KOPT-K1 (cell line): ENCODE results near the gene CASP8.

Source experiments
- H3K27ac ChIP-seq: fragments of 200-600 bp; sonication (generic); 2 replicates; pipeline ENCODE4 v1.5.1; 2016; ENCODE audit warnings: antibody characterized with exemption, mild to moderate bottlenecking, low read depth, low read length; ENCODE audit not compliant: poor library complexity, severe bottlenecking
- H3K36me3 ChIP-seq: fragments of 200-600 bp; sonication (generic); 2 replicates; pipeline ENCODE4 v1.5.1; 2017; ENCODE audit warnings: antibody characterized with exemption, mild to moderate bottlenecking, low read length, moderate library complexity; ENCODE audit not compliant: insufficient read depth
- H3K9me3 ChIP-seq: fragments of 200-600 bp; sonication (generic); 2 replicates; pipeline ENCODE4 v1.5.1; 2017; ENCODE audit warnings: antibody characterized with exemption, low read length, mild to moderate bottlenecking; ENCODE audit not compliant: insufficient read depth, poor library complexity, severe bottlenecking

The CASP8 gene

DNA sequence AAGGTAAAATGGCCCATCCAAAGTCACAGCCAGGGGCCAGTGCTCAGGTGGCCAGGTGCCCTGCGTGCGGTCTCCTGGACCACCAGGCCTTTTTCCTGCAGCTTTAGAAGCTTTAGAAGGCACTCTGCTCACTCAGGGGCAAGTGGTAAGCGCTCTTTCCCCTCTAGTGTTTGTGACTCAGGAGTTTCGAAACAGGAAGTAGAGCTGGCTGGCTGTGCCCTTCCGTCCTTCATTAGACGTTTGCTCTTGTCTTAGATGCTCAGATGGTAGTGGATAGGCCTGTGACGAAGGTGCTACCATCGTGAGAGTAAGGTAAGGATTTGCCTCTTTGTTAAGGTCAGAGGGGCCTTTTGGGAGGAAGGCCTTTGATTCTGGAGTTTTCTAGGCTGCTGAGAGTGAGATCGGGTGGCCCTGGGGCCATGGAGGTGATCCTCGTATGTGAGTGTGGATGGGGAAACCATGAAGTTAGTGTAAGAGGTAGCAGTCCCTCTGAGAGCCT is at the start of gene CASP8:
CASP8 (plus strand) TSS at position 235 of the 499 bp plus-strand sequence. CDS start 5,951 bp downstream, outside the sequence.
- Histone ChIP-seq H3K27ac (peak within 1 kb of the TSS; percentile 99), H3K36me3 (0 out of 2 replicates have a peak, but pooled peaks cover 3% of the 10 kb centered on the region), H3K9me3 (no peaks in the 10 kb centered on the region)

DNA sequence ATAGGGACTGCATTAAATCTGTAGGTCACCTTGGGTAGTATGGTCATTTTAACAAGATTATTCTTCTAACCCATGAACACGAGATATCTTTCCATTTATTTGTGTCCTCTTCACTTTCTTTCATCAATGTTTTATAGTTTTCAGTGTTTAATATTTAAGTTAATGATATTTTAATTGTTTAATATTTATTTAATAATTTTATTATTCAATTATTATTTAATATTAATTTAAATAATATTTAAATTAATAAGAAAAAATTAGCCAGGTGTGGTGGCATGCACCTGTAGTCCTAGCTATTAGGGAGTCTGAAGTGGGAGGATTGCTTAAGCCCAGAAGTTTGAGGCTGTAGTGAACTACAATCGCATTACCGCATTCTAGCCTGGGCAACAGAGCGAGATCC is 44.4 kb upstream of the CASP8 start:
- Histone ChIP-seq H3K27ac (no peak overlapping the region), H3K9me3 (no peaks in the 10 kb centered on the region), H3K36me3 (peaks cover 59% of the 10 kb centered on the region)

DNA sequence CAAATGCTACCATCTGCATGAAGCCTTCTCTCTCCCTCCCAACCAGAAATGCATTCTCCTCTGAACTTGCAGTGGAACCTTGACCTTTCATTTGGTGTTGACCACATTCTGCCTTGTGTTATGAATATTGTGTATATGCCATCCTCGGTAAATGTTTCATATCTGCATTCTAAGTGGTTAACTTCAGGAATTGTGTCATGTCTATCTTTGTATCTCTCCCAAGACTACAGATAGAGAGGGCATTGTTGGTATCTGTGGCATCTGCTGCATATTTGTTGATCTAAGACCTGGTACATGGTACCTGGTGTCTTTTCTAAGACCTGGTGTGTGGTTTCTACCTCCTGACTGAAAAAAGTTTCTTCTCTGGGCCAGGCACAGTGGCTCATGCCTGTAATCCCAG is 43.4 kb upstream of the CASP8 start:
- Histone ChIP-seq H3K36me3 (peaks cover 53% of the 10 kb centered on the region), H3K27ac (no peak overlapping the region)

DNA sequence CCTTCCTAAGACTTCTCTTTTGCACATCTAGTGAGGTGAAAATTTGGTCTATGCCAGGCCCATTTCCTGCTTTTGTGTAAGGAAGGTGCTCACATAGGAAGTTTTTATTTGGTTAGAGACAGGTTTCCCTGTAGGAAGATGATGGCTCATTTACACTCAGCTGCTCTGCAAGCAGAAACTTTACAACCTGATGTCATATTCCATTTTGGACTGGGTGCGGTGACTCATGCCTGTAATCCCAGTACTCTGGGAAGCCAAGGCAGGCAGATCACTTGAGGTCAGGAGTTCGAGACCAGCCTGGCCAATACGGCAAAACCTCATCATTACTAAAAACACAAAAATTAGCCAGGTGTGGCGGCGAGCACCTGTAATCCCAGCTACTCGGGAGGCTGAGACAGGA is 41.6 kb upstream of the CASP8 start:
- peaks cover 60% of the 10 kb centered on the region for H3K36me3 ChIP-seq
- no peaks in the 10 kb centered on the region for H3K9me3 ChIP-seq
- peak overlapping the region; percentile 10 for H3K27ac ChIP-seq

More for the DNA sequence above, 43.4 kb upstream of the CASP8 start:
- H3K9me3 ChIP-seq, result no peaks in the 10 kb centered on the region

DNA sequence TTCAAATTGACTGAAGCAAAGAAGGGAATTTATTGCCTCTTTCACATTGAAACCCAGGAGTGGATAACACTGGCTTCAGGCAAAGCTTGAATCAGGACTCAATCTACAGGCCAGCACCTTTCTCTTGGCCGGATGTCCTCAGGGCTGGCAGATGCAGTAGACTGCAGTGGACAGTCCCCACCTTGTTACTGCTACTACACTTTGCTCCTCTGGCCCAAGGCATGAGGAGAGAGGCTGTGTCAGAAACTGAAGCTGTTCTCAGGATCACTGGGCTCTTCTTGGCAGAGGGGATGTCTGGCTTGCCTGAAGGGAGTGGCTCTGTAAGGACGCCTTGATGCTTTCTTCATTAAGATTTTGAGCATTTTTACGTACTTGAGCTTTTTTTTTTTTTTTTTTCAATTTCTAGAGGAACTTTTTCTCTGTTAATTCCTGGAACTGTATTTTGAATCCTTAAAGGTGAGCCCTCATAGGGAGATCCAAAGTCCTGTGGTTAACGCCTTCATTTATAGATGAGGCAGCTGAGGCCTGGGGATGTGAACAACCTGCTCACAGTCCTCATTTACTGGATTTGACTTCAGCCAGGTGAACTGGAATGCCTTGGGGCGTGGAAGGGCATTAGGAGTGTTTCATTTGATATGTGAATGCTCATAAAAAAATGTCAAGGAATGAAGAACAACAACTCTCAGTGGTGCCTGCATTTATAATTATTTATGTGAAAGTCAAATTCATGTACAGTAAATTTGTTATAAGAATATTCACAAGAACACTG is 40.8 kb upstream of the CASP8 start:
- Histone ChIP-seq H3K36me3 (peaks cover 60% of the 10 kb centered on the region), H3K27ac (peak overlapping the region; percentile 50), H3K9me3 (no peaks in the 10 kb centered on the region)

DNA sequence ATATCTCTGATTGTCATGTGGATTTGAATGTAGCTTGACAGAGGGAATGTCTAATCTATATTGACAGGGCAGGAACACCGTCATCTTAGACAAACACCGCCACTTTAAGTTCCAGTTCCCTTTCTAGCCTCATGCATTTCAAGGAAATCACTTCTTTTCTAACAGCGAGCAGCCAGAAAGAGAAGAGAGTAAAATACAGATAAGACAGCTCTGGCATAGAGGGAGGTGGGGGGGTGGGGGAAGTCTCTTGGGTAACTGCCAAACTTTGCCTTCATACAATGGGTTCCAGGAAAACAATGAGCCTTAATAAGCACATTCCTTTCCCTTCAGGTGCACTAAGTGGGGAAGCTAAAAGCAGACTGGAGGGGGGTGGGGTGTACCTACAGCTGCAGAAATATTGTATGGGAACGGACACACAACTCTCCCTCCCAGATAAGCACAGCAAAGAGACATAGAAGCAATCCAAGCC is 40.2 kb upstream of the CASP8 start:
- peak overlapping the region; percentile 50 for H3K27ac ChIP-seq
- no peaks in the 10 kb centered on the region for H3K9me3 ChIP-seq
- peaks cover 59% of the 10 kb centered on the region for H3K36me3 ChIP-seq

DNA sequence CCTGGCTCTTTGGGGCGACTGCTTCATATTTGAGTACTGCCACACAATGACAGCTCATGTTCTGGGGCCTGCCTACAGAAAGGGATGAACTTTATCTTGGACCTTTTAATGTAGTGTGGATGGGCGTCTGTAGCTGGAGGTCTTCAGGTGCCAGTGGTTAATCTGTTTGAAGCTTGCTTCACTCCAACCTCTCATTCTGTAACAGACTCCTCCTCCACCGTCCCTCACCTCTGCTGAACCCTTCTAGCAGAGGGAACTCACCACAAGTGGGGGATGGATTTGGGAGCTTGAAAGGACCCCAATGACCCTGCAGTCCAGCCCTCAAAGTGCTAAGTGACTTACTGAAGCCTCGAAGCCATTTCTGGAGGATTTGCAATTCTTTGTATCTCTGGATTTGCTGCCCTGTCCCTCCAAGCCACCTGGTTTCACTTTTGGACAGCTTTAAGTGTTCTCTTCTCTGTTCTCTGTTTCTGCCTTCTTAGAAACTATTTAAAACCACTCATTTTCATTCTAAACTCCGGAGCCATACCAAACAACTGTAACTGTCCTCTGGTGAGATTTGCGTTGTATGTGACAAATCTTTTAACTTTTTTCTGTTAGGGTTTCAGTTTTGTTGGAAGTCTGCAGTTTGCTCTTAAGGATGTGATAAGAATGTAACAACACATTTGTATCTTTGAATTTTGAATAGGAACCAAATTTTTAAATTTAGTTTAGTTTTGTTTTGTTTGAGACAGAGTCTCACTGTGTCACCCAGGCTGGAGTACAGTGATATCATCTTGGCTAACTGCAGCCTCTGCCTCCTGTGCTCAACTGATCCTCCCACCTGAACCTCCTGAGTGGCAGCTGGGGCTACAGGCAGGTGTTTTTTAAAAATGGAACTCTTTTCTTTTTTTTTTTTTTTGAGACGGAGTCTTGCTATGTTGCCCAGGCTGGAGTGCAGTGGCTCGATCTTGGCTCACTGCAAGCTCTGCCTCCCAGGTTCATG is 37.0 kb upstream of the CASP8 start:
- Histone ChIP-seq H3K36me3 (peaks cover 28% of the 10 kb centered on the region), H3K27ac (peak overlapping the region; percentile 75), H3K9me3 (no peaks in the 10 kb centered on the region)

DNA sequence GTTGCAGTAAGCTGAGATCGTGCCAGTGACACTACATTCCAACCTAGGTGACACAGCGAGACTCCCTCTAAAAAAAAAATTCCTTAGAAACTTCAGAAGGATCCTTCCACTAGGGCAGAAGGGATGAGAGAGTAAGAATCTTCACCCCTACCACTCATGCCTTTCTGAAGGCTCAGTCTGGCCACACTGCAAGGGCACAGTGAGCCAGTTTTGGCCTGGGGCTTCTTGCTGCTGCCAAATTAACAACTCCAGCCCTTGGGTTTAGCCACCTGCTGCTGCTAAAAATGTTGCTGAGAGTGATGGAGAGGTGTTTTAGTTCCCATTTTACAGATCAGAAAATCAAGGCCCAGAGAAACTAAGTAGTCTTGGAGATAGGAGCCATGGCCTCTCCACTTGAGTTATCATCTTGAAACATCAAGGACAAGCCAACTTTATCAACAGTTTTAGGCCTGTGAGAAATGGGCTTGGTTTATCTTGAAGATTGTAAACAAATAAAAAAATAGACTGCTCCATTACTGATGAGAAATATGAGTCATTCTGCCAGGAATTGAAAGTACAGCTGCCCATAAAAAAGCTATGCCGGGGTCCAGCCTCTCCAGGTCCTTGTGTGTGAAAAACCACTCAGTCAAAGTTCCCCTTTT is 31.9 kb upstream of the CASP8 start:
- no peak overlapping the region for H3K27ac ChIP-seq

DNA sequence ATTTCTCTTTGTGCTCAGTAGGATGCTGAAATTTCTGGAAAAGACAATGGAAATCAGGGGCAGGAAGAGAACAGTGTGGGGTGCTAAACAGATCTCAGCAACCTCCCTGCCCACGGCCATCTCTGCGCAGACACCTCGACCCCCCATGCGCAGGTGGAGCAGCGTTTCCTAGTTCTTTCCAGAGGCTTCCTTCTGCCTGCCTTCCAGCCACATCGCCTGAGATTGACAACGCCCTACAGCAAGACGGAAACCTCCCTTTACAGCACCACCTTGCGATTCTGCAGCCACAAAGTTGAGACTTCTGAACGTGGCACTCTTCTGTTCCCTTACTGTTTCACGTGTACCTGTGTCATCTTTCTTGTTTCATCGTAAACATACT is 31.4 kb upstream of the CASP8 start:
- no peak overlapping the region for H3K27ac ChIP-seq
- no peaks in the 10 kb centered on the region for H3K36me3 ChIP-seq
- no peaks in the 10 kb centered on the region for H3K9me3 ChIP-seq

More for the DNA sequence above, 31.9 kb upstream of the CASP8 start:
- Histone ChIP-seq H3K36me3 (no peaks in the 10 kb centered on the region), H3K9me3 (no peaks in the 10 kb centered on the region)

DNA sequence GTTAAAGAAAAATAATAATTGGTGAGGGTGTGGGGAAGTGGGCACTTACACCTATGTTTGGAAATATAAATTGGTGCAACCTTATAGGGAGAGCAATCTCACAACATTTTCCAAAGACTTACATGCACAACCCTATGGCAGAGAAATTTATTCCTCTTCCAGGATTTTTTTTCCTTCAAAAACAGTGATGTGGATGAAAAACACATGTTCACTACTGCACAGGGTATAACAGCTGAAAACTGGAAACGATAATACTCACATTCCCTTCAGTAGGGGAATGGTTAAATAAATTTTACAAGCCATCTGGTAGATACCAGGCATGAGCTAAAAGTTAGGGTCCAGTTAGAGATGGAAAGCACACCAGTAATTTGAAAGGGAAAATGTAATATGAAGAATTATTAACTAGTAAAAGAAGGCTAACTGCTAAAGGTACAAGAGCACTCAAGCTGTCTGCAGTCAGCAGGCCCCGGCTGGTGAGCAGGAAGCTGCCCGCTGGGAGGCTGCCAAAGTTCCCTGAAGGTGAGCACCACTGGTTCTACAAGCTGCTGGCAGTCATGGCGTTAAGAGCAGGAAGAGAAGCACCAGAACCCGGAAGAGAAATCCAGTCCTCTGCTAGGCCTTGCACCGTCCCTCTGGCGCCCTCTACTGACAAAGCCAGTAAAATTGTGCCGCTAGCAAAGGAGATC is 28.4 kb upstream of the CASP8 start:
- Histone ChIP-seq H3K27ac (peak overlapping the region; percentile 95), H3K36me3 (peaks cover 9% of the 10 kb centered on the region), H3K9me3 (no peaks in the 10 kb centered on the region)

DNA sequence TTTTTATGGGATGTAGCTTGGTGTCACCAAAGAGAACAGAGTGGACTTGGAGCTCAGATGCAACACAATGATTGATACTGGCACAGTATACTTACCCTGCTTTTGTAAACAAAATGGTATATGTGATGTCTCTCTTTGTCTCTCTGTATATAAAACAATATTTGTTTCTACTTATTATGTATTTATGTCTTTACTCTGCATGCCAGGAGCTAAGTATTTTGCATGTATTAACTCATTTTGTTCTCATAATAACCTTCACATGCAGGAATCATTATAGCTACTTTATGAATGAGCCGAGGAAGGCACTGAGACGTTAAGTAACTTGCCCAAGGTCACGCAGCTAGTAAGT is 27.9 kb upstream of the CASP8 start:
- peak overlapping the region; percentile 95 for H3K27ac ChIP-seq
- H3K9me3 ChIP-seq, result no peaks in the 10 kb centered on the region
- peaks cover 15% of the 10 kb centered on the region for H3K36me3 ChIP-seq

DNA sequence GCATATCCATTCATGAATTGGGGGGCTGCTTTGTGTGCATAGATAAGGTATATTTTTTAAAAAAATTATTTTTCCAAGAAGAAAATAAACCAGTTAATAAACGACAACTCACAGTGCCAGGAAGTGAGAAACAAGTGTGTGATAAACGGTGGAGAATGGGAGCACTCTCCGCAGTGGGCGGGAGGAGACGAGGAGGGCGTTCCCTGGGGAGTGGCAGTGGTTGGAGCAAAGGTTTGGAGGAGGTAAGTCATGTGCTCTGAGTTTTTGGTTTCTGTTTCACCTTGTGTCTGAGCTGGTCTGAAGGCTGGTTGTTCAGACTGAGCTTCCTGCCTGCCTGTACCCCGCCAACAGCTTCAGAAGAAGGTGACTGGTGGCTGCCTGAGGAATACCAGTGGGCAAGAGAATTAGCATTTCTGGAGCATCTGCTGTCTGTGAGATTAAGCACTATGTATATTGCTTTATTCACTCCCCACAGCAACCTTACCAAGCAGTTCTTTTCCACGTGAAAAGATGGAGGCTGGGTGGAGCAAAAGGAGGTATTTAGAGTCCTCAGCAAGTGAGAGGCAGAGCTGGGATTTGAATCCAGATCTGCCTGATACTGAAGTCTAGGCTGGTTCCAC is 27.0 kb upstream of the CASP8 start:
- Histone ChIP-seq H3K36me3 (peaks cover 23% of the 10 kb centered on the region), H3K27ac (peak overlapping the region; percentile 95), H3K9me3 (no peaks in the 10 kb centered on the region)

DNA sequence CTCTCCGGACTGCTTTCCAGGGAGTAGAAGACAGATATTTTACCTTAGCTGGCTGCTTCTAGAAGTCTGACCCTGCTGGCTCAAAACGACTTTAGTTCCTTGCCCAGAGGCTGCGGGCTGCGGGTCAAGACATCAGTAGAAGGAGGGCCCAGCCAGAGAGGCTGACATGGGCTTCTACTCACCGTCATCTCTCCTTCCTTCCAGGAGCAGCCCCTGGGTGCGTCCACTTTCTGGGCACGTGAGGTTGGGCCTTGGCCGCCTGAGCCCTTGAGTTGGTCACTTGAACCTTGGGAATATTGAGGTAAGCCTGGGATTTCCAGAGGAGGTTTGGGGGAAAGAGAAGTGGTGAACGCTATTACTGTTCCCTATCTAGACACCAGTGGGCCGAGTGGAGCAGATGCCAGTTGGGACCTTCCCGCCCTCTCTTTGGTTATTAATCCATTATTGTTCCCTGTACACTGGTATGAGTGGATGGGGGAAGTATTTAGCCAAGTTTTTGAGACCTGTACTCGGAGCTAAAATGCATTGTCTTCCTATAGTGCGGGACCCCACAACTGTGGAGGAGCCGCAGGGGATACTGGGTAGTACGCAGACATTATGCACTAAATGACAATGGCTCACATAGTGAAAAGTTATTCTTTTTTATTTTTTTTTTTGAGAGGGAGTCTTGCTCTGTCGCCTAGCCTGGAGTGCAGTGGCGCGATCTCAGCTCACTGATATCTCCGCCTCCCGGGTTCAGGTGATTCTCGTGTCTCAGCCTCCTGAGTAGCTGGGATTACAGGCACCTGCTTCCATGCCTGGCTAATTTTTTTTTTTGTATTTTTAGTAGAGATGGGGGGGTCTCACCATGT is 26.3 kb upstream of the CASP8 start:
- no peaks in the 10 kb centered on the region for H3K9me3 ChIP-seq
- H3K36me3 ChIP-seq, result peaks cover 25% of the 10 kb centered on the region
- peak overlapping the region; percentile 95 for H3K27ac ChIP-seq
